ENCODE results near the gene HLF. TPM values are rescaled to one million over a fixed set of nuclear protein-coding genes. Genes with fewer than 3 reads are reported as not detected.

Gene HLF
- total and polyA plus RNA-seq, 2 donors (not counting 3 experiments of a cell fraction or from before 2014, with no cell fraction given), result not detected

GRCh38 chr17:55267777-55268648 is 3.3 kb downstream of the HLF start:
- no peak overlapping the region for H3K9ac ChIP-seq (replicated peaks; ENCODE audit: extremely low read depth, insufficient read depth, low read length)
- CTCF ChIA-PET, result interaction anchor here (1.4 kb wide), 1 partner anchor 275 kb away, joined by 3 read pairs; no protein-coding TSS in a partner anchor
- no peaks in the 10 kb centered on the region for H3K79me2 ChIP-seq (ENCODE audit: control insufficient read depth, insufficient read depth, low read length)
- no peaks in the 10 kb centered on the region for H4K20me1 ChIP-seq (replicated peaks; ENCODE audit: control insufficient read depth, extremely low read depth, insufficient read depth, low read length)
- H3K36me3 ChIP-seq (ENCODE audit: control insufficient read depth in 2 of 2, extremely low read depth in 1 of 2, insufficient read depth in 2 of 2, low read length in 2 of 2), result no peaks in the 10 kb centered on the region
- H3K4me2 ChIP-seq (ENCODE audit: insufficient read depth, low read length), result no peak overlapping the region
- dilution Hi-C loops (cut with MboI; ENCODE audit: extremely low pct_ligation_motif_present, low sequenced_read_pairs) (no loop called here), intact Hi-C loops (cut with micrococcal nuclease) (no loop called here)
- TF ChIP-seq MYC (IDR thresholded peaks at IDR 0.05; ENCODE audit: low read depth, low read length), result no peak
- TF ChIP-seq FOS (IDR thresholded peaks at IDR 0.05; ENCODE audit: borderline replicate concordance, insufficient read depth, low read length), result no peak
- TF ChIP-seq CTCF (IDR thresholded peaks at IDR 0.05; ENCODE audit: extremely low read depth in 1 of 2, insufficient read depth in 1 of 2, low read depth in 1 of 2, low read length in 2 of 2), result no peak
- no peak for TF ChIP-seq POLR2AphosphoS5 (IDR thresholded peaks at IDR 0.05; ENCODE audit: insufficient read depth, low read depth, low read length)
- TF ChIP-seq POLR2A (IDR thresholded peaks at IDR 0.05; ENCODE audit: low read depth, low read length), result no peak
- no peak for TF ChIP-seq MAX (IDR thresholded peaks at IDR 0.05; ENCODE audit: insufficient read depth, insufficient read length)
- TF ChIP-seq EZH2 (IDR thresholded peaks at IDR 0.05; ENCODE audit: borderline replicate concordance, low read depth, low read length, severe bottlenecking), result no peak
- no peak for TF ChIP-seq GATA2 (IDR thresholded peaks at IDR 0.05; ENCODE audit: insufficient read depth, insufficient read length, low read depth, low read length)
- no peak for TF ChIP-seq JUN (IDR thresholded peaks at IDR 0.05; ENCODE audit: borderline replicate concordance, insufficient read depth, insufficient read length, low read depth)
- BruUV-seq (replicated peaks), result no TSS peak
- POLR2A ChIA-PET, result no interaction called here
- peaks cover 40 to 64% of the 10 kb centered on the region in 2 experiments for H3K27me3 ChIP-seq (ENCODE audit: control insufficient read depth in 2 of 2, insufficient read depth in 2 of 2, low read length in 2 of 2)
- H3K4me1 ChIP-seq (ENCODE audit: control insufficient read depth, extremely low read depth, insufficient read depth, low read length), result peaks cover 2% of the 10 kb centered on the region
- DNase-seq (ENCODE audit: low read depth, low spot score) (no peak), FAIRE-seq (no peak)
- H3K27ac ChIP-seq (ENCODE audit: insufficient read depth, low read depth, low read length), result no peak overlapping the region
- no peaks in the 10 kb centered on the region for H3K9me3 ChIP-seq (replicated peaks; ENCODE audit: control insufficient read depth, insufficient read depth, low read length)
- H3K4me3 ChIP-seq (replicated peaks in 1 of 3; ENCODE audit: insufficient read depth in 1 of 3, low read depth in 1 of 3, low read length in 3 of 3), result no peak overlapping the region
- no peak overlapping the region for H2AFZ ChIP-seq (ENCODE audit: low read depth, low read length)
- no peaks in the 10 kb centered on the region for H3K9me1 ChIP-seq (replicated peaks; ENCODE audit: control insufficient read depth, extremely low read depth, insufficient read depth, low read length)

Data from endothelial cell of umbilical vein (primary cell).